ENCODE data around the gene NT5DC1. TPM values are rescaled to one million over a fixed set of nuclear protein-coding genes. Genes with fewer than 3 reads are reported as not detected.

NT5DC1 gene
- total RNA-seq, 1 experiment from 2014 or later, result 61.9 TPM

DNA sequence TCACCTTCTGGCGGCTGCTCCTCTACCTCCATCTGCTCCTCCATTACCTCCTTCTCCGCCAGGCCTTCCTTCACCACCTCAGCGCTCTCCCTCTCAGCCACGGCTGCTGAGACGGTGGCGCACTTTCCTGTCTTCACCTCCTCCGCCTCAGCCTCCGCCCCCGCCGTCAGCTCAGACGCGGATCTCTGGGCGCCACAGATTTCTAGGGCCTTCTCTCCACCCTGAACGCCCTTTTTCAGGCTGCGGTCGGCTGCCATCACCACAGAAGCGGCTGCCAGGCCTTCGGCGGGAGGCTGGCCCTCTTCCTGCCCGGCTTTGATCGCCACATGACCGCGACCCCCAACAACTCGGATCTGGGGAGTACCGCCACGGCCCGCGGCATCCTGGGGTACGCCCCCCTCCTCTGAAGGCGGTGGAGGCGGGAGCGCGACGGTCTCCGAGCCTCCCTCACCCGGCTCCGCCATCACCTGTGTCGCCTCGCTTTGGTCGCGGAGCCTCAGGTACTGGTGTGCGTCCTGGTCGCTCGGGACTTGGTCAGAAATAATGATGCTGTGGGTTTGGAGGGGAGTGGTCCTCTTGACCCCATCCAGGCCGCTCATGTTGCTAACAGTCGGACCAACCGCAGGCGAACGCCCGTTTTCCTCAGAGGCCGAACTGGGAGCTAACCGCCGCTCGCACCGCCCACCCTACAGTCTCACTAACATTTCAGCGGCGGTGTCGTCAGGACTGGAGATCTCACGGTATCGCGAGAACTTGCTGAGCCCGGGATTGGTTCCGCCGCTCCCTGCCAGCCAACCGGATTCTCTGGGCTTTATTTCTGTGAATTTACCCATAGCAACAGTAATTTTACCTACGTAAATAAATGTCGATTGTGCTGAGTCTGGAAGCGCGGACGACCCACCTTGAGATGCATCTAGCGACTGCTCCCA is 178.8 kb downstream of the NT5DC1 start, which contains the start of gene TSPYL1:
Gene TSPYL1 (minus strand): TSS at position 699 of the 929 bp plus-strand sequence. CDS start 100 bp downstream, at position 599.
- Mint-ChIP-seq H3K4me3 (ENCODE audit: low read depth, unreplicated experiment) (peak within 1 kb of the TSS; percentile 88), H3K27ac (ENCODE audit: unreplicated experiment) (peak within 1 kb of the TSS; percentile 66), H3K27me3 (ENCODE audit: unreplicated experiment) (no peaks in the 10 kb centered on the region), H3K4me1 (ENCODE audit: low read depth, unreplicated experiment) (peaks cover 38% of the 10 kb centered on the region), H3K36me3 (ENCODE audit: insufficient read depth, unreplicated experiment) (peaks cover 44% of the 10 kb centered on the region), H3K9me3 (ENCODE audit: low read depth, unreplicated experiment) (no peaks in the 10 kb centered on the region)
- peak; percentile 94 for DNase-seq
- no TSS peak for BruUV-seq (replicated peaks)
- TF ChIP-seq, protein P1, sequence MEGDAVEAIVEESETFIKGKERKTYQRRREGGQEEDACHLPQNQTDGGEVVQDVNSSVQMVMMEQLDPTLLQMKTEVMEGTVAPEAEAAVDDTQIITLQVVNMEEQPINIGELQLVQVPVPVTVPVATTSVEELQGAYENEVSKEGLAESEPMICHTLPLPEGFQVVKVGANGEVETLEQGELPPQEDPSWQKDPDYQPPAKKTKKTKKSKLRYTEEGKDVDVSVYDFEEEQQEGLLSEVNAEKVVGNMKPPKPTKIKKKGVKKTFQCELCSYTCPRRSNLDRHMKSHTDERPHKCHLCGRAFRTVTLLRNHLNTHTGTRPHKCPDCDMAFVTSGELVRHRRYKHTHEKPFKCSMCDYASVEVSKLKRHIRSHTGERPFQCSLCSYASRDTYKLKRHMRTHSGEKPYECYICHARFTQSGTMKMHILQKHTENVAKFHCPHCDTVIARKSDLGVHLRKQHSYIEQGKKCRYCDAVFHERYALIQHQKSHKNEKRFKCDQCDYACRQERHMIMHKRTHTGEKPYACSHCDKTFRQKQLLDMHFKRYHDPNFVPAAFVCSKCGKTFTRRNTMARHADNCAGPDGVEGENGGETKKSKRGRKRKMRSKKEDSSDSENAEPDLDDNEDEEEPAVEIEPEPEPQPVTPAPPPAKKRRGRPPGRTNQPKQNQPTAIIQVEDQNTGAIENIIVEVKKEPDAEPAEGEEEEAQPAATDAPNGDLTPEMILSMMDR (IDR thresholded peaks at IDR 0.05; ENCODE audit: unreplicated experiment), result no peak
- CTCF ChIA-PET, result interaction anchor here (0.5 to 2.4 kb wide), 4 partner anchors 8 to 608 kb away, joined by 3 to 9 read pairs (median 5); partner anchors contain the start of gene CALHM5
- intact Hi-C loops (cut with micrococcal nuclease; ENCODE audit: unreplicated experiment), result no loop called here

DNA sequence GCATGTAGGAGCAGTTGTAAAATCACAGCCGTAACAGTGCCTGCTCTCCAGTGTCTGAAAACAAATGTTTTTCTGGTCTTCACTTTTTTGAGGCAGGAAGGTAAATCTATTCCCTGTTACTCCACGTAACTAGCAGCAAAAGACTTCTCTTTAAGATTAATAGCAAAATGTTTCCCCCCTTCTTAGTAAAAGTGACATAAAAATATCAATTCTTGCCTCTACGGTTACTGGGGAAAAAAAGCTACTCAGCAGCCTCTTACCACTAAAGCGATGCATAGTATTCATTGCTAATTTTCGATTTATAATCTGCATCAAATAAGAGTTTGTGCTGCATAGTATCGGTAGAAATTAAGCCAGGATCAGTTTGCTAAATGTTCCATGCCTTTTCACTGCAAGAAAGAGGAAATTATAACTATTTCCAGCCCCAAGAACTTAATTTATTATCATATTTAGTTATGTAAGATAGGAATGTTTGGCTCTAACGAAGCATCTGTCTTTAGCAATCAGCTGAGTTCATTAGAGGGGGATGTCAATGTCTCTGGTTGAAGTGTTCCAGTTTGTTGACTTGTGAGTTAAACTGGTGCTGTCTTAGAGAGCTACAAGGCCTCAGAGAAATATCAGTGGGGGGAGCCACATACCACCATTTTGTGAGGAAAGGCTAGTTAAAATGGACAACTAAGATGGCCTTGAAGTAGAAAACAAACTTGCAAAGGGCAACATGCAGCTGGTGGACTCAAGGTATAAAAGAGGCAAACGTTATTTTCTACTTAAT is 179.7 kb downstream of the NT5DC1 start:
- Mint-ChIP-seq H3K4me1 (ENCODE audit: low read depth, unreplicated experiment) (peaks cover 38% of the 10 kb centered on the region), H3K27ac (ENCODE audit: unreplicated experiment) (peak overlapping the region; percentile 66), H3K9me3 (ENCODE audit: low read depth, unreplicated experiment) (no peaks in the 10 kb centered on the region), H3K4me3 (ENCODE audit: low read depth, unreplicated experiment) (peak overlapping the region; percentile 88), H3K36me3 (ENCODE audit: insufficient read depth, unreplicated experiment) (peaks cover 39% of the 10 kb centered on the region), H3K27me3 (ENCODE audit: unreplicated experiment) (no peaks in the 10 kb centered on the region)
- BruUV-seq (replicated peaks), result TSS peak; percentile 74
- CTCF ChIA-PET, result interaction anchor here (1.5 to 2.4 kb wide), 2 partner anchors 7 to 11 kb away, joined by 7 to 9 read pairs; no protein-coding TSS in a partner anchor
- no peak for DNase-seq
- TF ChIP-seq, protein P1 (IDR thresholded peaks at IDR 0.05; ENCODE audit: unreplicated experiment), result no peak
- intact Hi-C loops (cut with micrococcal nuclease; ENCODE audit: unreplicated experiment), result no loop called here

DNA sequence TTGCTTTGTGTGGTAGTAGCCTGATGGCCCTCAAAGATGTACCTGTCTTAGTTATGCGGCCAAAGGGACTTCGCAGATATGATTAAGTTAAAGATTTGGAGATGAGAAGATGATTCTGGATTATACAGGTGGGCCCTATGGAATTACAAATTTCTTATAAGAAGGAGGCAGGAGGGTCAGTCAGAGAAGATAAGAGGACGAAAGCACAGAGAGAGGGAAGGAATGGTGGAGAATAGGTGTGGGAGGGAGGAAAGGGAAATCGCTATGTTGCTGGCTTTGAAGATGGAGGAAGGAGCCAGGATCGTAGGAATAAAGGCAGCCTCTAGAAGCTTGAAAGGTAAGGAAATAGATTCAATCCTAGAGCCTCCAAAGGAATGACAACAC is 180.3 kb downstream of the NT5DC1 start:
- CTCF ChIA-PET, result interaction anchor here (2.4 kb wide), 1 partner anchor 12 kb away, joined by 9 read pairs; no protein-coding TSS in a partner anchor
- peak overlapping the region; percentile 88 for H3K4me3 Mint-ChIP-seq (ENCODE audit: low read depth, unreplicated experiment)
- no peak overlapping the region for H3K27ac Mint-ChIP-seq (ENCODE audit: unreplicated experiment)
- H3K4me1 Mint-ChIP-seq (ENCODE audit: low read depth, unreplicated experiment), result peaks cover 34% of the 10 kb centered on the region
- intact Hi-C loops (cut with micrococcal nuclease; ENCODE audit: unreplicated experiment), result no loop called here
- no peaks in the 10 kb centered on the region for H3K27me3 Mint-ChIP-seq (ENCODE audit: unreplicated experiment)
- peaks cover 36% of the 10 kb centered on the region for H3K36me3 Mint-ChIP-seq (ENCODE audit: insufficient read depth, unreplicated experiment)
- TF ChIP-seq, protein P1 (IDR thresholded peaks at IDR 0.05; ENCODE audit: unreplicated experiment), result no peak
- no peak for DNase-seq
- no TSS peak for BruUV-seq (replicated peaks)
- no peaks in the 10 kb centered on the region for H3K9me3 Mint-ChIP-seq (ENCODE audit: low read depth, unreplicated experiment)

DNA sequence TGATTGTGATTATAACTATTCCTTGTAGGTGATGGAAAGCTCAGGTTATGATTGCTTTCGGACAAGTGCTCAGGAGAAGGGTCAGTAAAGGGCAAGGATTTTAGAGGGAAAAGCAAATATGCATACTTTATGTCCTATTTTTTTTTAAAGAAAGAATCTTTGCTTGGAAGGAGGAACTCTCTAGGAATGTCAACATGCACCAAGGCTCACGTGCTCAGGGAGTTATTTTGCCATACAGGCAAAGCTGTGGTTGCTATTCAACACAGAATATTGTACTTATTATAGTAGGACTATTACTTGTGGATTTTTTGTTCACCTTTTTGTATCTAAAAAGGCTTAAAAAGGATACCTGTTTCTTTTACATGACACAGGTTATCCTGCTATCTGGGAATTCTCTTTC is 182.0 kb downstream of the NT5DC1 start:
- CTCF ChIA-PET, result no interaction called here
- Mint-ChIP-seq H3K4me1 (ENCODE audit: low read depth, unreplicated experiment) (peaks cover 18% of the 10 kb centered on the region), H3K27ac (ENCODE audit: unreplicated experiment) (no peak overlapping the region), H3K36me3 (ENCODE audit: insufficient read depth, unreplicated experiment) (peaks cover 26% of the 10 kb centered on the region), H3K27me3 (ENCODE audit: unreplicated experiment) (no peaks in the 10 kb centered on the region), H3K9me3 (ENCODE audit: low read depth, unreplicated experiment) (no peaks in the 10 kb centered on the region), H3K4me3 (ENCODE audit: low read depth, unreplicated experiment) (no peak overlapping the region)
- BruUV-seq (replicated peaks), result no TSS peak
- DNase-seq, result no peak
- TF ChIP-seq, protein P1 (IDR thresholded peaks at IDR 0.05; ENCODE audit: unreplicated experiment), result no peak
- intact Hi-C loops (cut with micrococcal nuclease; ENCODE audit: unreplicated experiment), result no loop called here

Data from Calu3 (cell line).